ENCODE measurements around the gene HOATZ. TPM values are rescaled to one million over a fixed set of nuclear protein-coding genes. Genes with fewer than 3 reads are reported as not detected.

HOATZ gene
- total and polyA plus RNA-seq, 3 donors from 2014 or later: 10.8 to 50.1 (median 23.7) TPM

- no peak overlapping the region for H3K27ac ChIP-seq
- WGBS, 2 donors: 90 to 92% methylated on average over 5 of the region's 5 CpGs
- intact Hi-C loops (cut with DNase I; ENCODE audit: low total_unique reads): no loop called here
- TF ChIP-seq POLR2A (IDR thresholded peaks at IDR 0.05): no peak
- no peak for TF ChIP-seq CTCF (IDR thresholded peaks at IDR 0.05)
- H3K36me3 ChIP-seq (ENCODE audit: low read depth, missing control alignments): no peaks in the 10 kb centered on the region
- no peaks in the 10 kb centered on the region for H3K27me3 ChIP-seq
- DNase-seq: no peak
- no peak overlapping the region for H3K4me3 ChIP-seq
- no peaks in the 10 kb centered on the region for H3K4me1 ChIP-seq
- no peaks in the 10 kb centered on the region for H3K9me3 ChIP-seq
Measured at GRCh38 chr11:111532365-111532709, 17.8 kb downstream of the HOATZ start.

- no peak for DNase-seq
Measured at GRCh38 chr11:111535281-111535680, 20.7 kb downstream of the HOATZ start.

GRCh38 chr11:111537336-111537860, 22.8 kb downstream of the HOATZ start:
- TF ChIP-seq POLR2A (IDR thresholded peaks at IDR 0.05): no peak
- TF ChIP-seq CTCF (IDR thresholded peaks at IDR 0.05): no peak
- no peaks in the 10 kb centered on the region for H3K27me3 ChIP-seq
- H3K36me3 ChIP-seq (ENCODE audit: low read depth, missing control alignments): no peaks in the 10 kb centered on the region
- no peaks in the 10 kb centered on the region for H3K9me3 ChIP-seq
- intact Hi-C loops (cut with DNase I; ENCODE audit: low total_unique reads): no loop called here
- H3K4me1 ChIP-seq: no peaks in the 10 kb centered on the region
- no peak for DNase-seq
- H3K4me3 ChIP-seq: no peak overlapping the region
- no peak overlapping the region for H3K27ac ChIP-seq
- 92 to 93% methylated on average over 3 of the region's 3 CpGs for WGBS, 2 donors

More at GRCh38 chr11:111535281-111535680, 20.7 kb downstream of the HOATZ start:
- WGBS, 2 donors: 92 to 96% methylated on average over 6 of the region's 6 CpGs
- Histone ChIP-seq H3K9me3 (no peaks in the 10 kb centered on the region), H3K36me3 (ENCODE audit: low read depth, missing control alignments) (no peaks in the 10 kb centered on the region), H3K27me3 (no peaks in the 10 kb centered on the region), H3K27ac (no peak overlapping the region), H3K4me1 (no peaks in the 10 kb centered on the region), H3K4me3 (no peak overlapping the region)
- TF ChIP-seq CTCF (IDR thresholded peaks at IDR 0.05) (no peak), POLR2A (IDR thresholded peaks at IDR 0.05) (no peak)
- intact Hi-C loops (cut with DNase I; ENCODE audit: low total_unique reads): no loop called here

GRCh38 chr11:111538407-111539114, 24.0 kb downstream of the HOATZ start:
- no peak for TF ChIP-seq POLR2A (IDR thresholded peaks at IDR 0.05)
- no peak for TF ChIP-seq CTCF (IDR thresholded peaks at IDR 0.05)
- Histone ChIP-seq H3K4me1 (no peaks in the 10 kb centered on the region), H3K36me3 (ENCODE audit: low read depth, missing control alignments) (no peaks in the 10 kb centered on the region), H3K27ac (no peak overlapping the region), H3K9me3 (no peaks in the 10 kb centered on the region), H3K27me3 (no peaks in the 10 kb centered on the region), H3K4me3 (no peak overlapping the region)
- DNase-seq: no peak
- WGBS, 2 donors: 90 to 97% methylated on average over 1 of the region's 1 CpG
- intact Hi-C loops (cut with DNase I; ENCODE audit: low total_unique reads): no loop called here

Measured in testis (tissue), 3 donors.